Mesendoderm (in vitro differentiated cells): ENCODE data around the gene TRIM8.
"Not testable (repeated sequence)": the region's sequence is repeated elsewhere in the genome, so short reads cannot be mapped to it uniquely, and the experiment has no call there.

ENCODE experiments used
- DNase-seq: peaks from one replicate; pipeline ENCODE4 v3.0.0; 2013
- H2AK5ac ChIP-seq: 2 replicates; pipeline ENCODE4 v1.6.1; 2013; ENCODE audit warnings: low read length, inconsistent platforms
- H2BK120ac ChIP-seq: 2 replicates; pipeline ENCODE4 v1.6.1; 2013; ENCODE audit warnings: low read depth, mild to moderate bottlenecking, low read length, moderate library complexity, mixed read lengths
- H2BK15ac ChIP-seq: replicated peaks from 2 replicates; pipeline ENCODE4 v1.6.1; 2013; ENCODE audit warnings: low read depth, mild to moderate bottlenecking, moderate library complexity
- H2BK5ac ChIP-seq: 2 replicates; pipeline ENCODE4 v1.6.1; 2013; ENCODE audit warnings: low read length, inconsistent platforms
- H3K18ac ChIP-seq: 2 replicates; pipeline ENCODE4 v1.6.1; 2013; ENCODE audit warnings: mild to moderate bottlenecking, low read length, mixed read lengths
- H3K23ac ChIP-seq: one replicate; pipeline ENCODE4 v1.6.1; 2013; ENCODE audit warnings: low read length
- H3K27ac ChIP-seq: 2 replicates; pipeline ENCODE4 v1.5.1; 2013; ENCODE audit warnings: low read depth, mild to moderate bottlenecking, inconsistent platforms, low read length, moderate library complexity
- H3K27me3 ChIP-seq: 2 replicates; pipeline ENCODE4 v1.6.1; 2013; ENCODE audit warnings: low read length, control low read depth, mild to moderate bottlenecking, inconsistent platforms; ENCODE audit not compliant: insufficient read depth, poor library complexity
- H3K36me3 ChIP-seq: 2 replicates; pipeline ENCODE4 v1.6.1; 2013; ENCODE audit warnings: low read length, inconsistent platforms; ENCODE audit not compliant: control insufficient read depth, insufficient read depth
- H3K4ac ChIP-seq: one replicate; pipeline ENCODE4 v1.6.1; 2013; ENCODE audit warnings: low read depth, mild to moderate bottlenecking, low read length, moderate library complexity
- H3K4me1 ChIP-seq: 2 replicates; pipeline ENCODE4 v1.6.1; 2013; ENCODE audit warnings: low read depth, low read length, inconsistent platforms; ENCODE audit not compliant: control insufficient read depth
- H3K4me2 ChIP-seq: 2 replicates; pipeline ENCODE4 v1.6.1; 2013; ENCODE audit warnings: low read length
- H3K4me3 ChIP-seq: 2 replicates; pipeline ENCODE4 v1.5.1; 2013; ENCODE audit warnings: mild to moderate bottlenecking, low read length
- H3K56ac ChIP-seq: one replicate; pipeline ENCODE4 v1.6.1; 2013; ENCODE audit warnings: low read length
- H3K79me1 ChIP-seq: 2 replicates; pipeline ENCODE4 v1.6.1; 2013; ENCODE audit warnings: low read length, inconsistent platforms
- H3K79me2 ChIP-seq: 2 replicates; pipeline ENCODE4 v1.6.1; 2013; ENCODE audit warnings: mild to moderate bottlenecking, low read length; ENCODE audit not compliant: control insufficient read depth, insufficient read depth
- H3K9ac ChIP-seq: 2 replicates; pipeline ENCODE4 v1.6.1; 2013; ENCODE audit warnings: low read length, inconsistent platforms
- H4K5ac ChIP-seq: one replicate; pipeline ENCODE4 v1.6.1; 2013; ENCODE audit warnings: low read length
- H4K8ac ChIP-seq: one replicate; pipeline ENCODE4 v1.6.1; 2013; ENCODE audit warnings: low read depth, mild to moderate bottlenecking, control low read depth, low read length, moderate library complexity
- WGBS: extraction: QIAGEN DNeasy Blood & Tissue Kit; methylation state at CpG from one replicate; pipeline ENCODE4 v1.1.7; 2013; ENCODE audit warnings: low lambda C conversion rate, missing lambda C conversion rate; ENCODE audit not compliant: insufficient coverage; ENCODE audit errors: extremely low coverage; 5-methylcytosine and 5-hydroxymethylcytosine counted together

Gene TRIM8

DNA sequence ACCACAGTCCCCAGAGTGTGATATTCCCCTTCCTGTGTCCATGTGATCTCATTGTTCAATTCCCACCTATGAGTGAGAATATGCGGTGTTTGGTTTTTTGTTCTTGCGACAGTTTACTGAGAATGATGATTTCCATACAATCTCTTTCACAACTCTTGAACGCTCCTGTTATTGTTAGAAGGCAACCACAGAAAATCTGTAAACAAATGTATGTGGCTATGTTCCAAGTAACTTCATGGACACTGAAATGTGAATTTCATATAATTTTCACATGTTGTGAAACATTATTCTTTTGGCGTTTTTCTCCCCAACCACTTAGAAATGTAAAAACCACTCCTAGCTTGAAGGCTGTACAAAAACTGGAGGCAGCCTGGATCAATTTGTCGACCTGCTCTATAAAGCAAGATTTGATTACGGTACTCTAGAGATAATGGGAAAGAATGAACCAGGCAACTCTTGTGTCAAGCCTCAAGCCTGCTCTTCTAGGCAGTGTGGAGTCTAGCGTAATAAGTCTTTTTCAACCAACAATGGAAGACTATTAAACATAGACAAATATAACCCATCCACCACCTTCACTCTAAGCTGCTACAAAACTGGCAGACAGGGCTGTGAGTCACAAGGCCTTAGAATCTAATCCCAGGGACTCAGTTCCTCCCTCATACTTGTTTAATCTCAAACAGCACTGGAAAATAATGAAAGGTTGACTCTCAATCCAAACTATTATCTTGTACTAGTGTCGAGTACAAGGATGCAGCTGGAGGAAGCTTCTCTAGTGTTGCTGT lies 47.2 kb downstream of the TRIM8 start:
- no peak overlapping the region for H3K18ac ChIP-seq
- H3K27ac ChIP-seq, result no peak overlapping the region
- H3K23ac ChIP-seq, result no peak overlapping the region
- no peak overlapping the region for H4K8ac ChIP-seq
- peaks cover 2% of the 10 kb centered on the region for H3K4me1 ChIP-seq
- no peak for DNase-seq
- no CpG with 5 or more reads among the region's 8 CpGs for WGBS
- H3K4me3 ChIP-seq, result no peak overlapping the region
- H3K4me2 ChIP-seq, result no peak overlapping the region
- H3K4ac ChIP-seq, result no peak overlapping the region
- H3K9ac ChIP-seq, result no peak overlapping the region
- H3K36me3 ChIP-seq, result no peaks in the 10 kb centered on the region
- no peak overlapping the region for H4K5ac ChIP-seq
- no peak overlapping the region for H2BK5ac ChIP-seq
- no peaks in the 10 kb centered on the region for H3K79me1 ChIP-seq
- H3K79me2 ChIP-seq, result no peaks in the 10 kb centered on the region
- no peak overlapping the region for H2AK5ac ChIP-seq
- H2BK120ac ChIP-seq, result no peak overlapping the region
- H3K27me3 ChIP-seq, result no peaks in the 10 kb centered on the region
- H3K56ac ChIP-seq, result peak overlapping the region; percentile 30
- no peak overlapping the region for H2BK15ac ChIP-seq

DNA sequence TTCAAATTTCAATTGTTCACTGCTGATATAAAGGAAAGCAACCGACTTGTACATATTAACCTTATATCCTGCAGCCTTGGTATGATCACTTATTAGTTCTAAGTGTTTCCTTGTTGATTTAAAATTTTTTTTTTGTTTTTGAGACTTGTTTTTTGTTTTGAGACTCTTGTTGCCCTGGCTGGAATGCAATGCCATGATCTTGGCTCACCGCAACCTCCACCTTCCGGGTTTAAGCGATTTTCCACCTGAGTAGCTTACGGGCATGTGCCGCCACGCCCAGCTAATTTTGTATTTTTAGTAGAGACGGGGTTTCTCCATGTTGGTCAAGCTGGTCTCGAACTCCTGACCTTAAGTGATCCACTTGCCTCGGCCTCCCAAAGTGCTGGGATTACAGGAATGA lies 51.1 kb downstream of the TRIM8 start:
- H3K27me3 ChIP-seq, H3K36me3 ChIP-seq, H4K5ac ChIP-seq, H3K4me3 ChIP-seq, H2BK5ac ChIP-seq, H2AK5ac ChIP-seq, H3K4me1 ChIP-seq, H3K79me1 ChIP-seq, H3K27ac ChIP-seq, H3K79me2 ChIP-seq, H3K9ac ChIP-seq, H3K23ac ChIP-seq, H2BK15ac ChIP-seq, H3K18ac ChIP-seq, H2BK120ac ChIP-seq, H3K4me2 ChIP-seq, H4K8ac ChIP-seq, H3K56ac ChIP-seq, H3K4ac ChIP-seq, DNase-seq: not testable (repeated sequence)
- WGBS, result no CpG with 5 or more reads among the region's 10 CpGs

DNA sequence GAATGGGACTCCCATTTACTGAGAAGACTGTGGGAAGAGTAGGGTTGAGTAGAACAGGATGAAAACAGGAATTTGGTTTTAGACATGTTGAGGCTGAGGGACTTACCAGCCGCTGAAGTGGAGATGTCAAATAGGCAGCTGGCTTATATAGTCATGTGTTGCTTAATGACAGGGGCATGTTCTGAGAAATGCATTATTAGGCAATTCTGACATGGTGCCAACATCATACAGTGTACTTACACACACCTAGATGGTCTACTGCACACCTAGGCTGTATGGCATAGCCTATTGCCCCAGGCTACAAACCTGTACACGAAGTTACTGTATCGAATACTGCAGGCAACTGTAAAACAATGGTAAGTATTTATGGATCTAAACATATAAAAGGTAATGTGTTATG lies 52.5 kb downstream of the TRIM8 start:
- H3K79me2 ChIP-seq, result no peaks in the 10 kb centered on the region
- no CpG with 5 or more reads among the region's 3 CpGs for WGBS

DNA sequence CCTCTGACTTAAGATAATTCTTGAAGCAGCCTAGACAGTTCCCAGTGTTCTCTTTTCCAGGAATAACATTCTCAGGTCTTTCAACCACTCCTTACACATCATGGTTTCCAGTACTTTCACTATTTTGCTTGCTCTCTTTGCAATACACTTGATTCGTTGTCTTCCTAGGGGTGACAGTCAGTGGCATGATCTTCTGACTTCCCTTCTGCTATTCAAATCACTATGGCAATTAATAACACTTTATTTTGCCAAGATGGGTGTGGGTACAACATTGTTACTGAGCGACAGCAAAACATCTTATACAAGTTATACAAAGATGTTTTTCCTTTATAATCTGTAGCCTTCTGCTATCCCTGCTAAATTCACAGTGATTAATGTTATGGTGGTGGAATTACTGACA lies 54.6 kb downstream of the TRIM8 start:
- no peak overlapping the region for H3K4me3 ChIP-seq
- no peaks in the 10 kb centered on the region for H3K79me1 ChIP-seq
- H2AK5ac ChIP-seq, result no peak overlapping the region
- H2BK15ac ChIP-seq, result no peak overlapping the region
- H3K18ac ChIP-seq, result no peak overlapping the region
- H3K4ac ChIP-seq, result no peak overlapping the region
- H3K56ac ChIP-seq, result no peak overlapping the region
- H3K4me2 ChIP-seq, result no peak overlapping the region
- H2BK5ac ChIP-seq, result no peak overlapping the region
- H2BK120ac ChIP-seq, result no peak overlapping the region
- H3K79me2 ChIP-seq, result no peaks in the 10 kb centered on the region
- no peak overlapping the region for H3K23ac ChIP-seq
- no peak overlapping the region for H4K5ac ChIP-seq
- no peak overlapping the region for H3K27ac ChIP-seq
- H3K36me3 ChIP-seq, result peaks cover 3% of the 10 kb centered on the region
- H4K8ac ChIP-seq, result no peak overlapping the region
- no peak for DNase-seq
- H3K4me1 ChIP-seq, result no peaks in the 10 kb centered on the region
- no peak overlapping the region for H3K9ac ChIP-seq
- H3K27me3 ChIP-seq, result no peaks in the 10 kb centered on the region
- no CpG with 5 or more reads among the region's 2 CpGs for WGBS

More for the DNA sequence above, 52.5 kb downstream of the TRIM8 start:
- no peak for DNase-seq
- Histone ChIP-seq H3K4me3 (no peak overlapping the region), H2AK5ac (no peak overlapping the region), H3K4ac (no peak overlapping the region), H2BK5ac (no peak overlapping the region), H2BK120ac (no peak overlapping the region), H3K9ac (no peak overlapping the region), H3K56ac (no peak overlapping the region), H3K36me3 (peaks cover 3% of the 10 kb centered on the region), H3K27ac (no peak overlapping the region), H4K5ac (no peak overlapping the region), H3K27me3 (no peaks in the 10 kb centered on the region), H3K4me2 (no peak overlapping the region), H3K4me1 (peaks cover under 1% of the 10 kb centered on the region), H4K8ac (no peak overlapping the region), H3K79me1 (no peaks in the 10 kb centered on the region), H3K18ac (no peak overlapping the region), H2BK15ac (no peak overlapping the region), H3K23ac (no peak overlapping the region)

DNA sequence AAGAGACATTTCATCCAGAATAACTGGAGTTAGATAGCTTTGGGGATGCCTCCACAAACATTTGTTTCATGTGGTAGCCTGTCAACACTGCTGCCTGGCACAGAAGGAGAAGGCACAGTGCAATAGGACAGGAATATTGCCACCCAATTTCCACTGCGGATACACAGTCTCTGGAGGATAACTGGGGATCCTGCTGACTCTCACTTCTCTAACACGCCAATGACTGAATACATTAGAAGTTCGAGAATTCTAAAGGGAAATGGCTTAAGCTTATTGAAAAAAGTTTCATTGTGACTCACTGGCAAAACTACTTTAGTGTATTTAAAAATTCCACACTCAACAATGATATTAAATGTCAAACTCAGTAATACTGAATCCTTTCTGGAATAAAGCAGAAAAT lies 57.0 kb downstream of the TRIM8 start:
- no peak overlapping the region for H2BK15ac ChIP-seq
- H3K4me3 ChIP-seq, result no peak overlapping the region
- H3K56ac ChIP-seq, result no peak overlapping the region
- no peak overlapping the region for H3K23ac ChIP-seq
- H3K27ac ChIP-seq, result no peak overlapping the region
- no peak for DNase-seq
- no peaks in the 10 kb centered on the region for H3K4me1 ChIP-seq
- H3K79me1 ChIP-seq, result no peaks in the 10 kb centered on the region
- H3K18ac ChIP-seq, result no peak overlapping the region
- H3K79me2 ChIP-seq, result no peaks in the 10 kb centered on the region
- no peak overlapping the region for H4K5ac ChIP-seq
- H3K4ac ChIP-seq, result no peak overlapping the region
- H2BK120ac ChIP-seq, result no peak overlapping the region
- no peak overlapping the region for H3K9ac ChIP-seq
- H4K8ac ChIP-seq, result no peak overlapping the region
- no peak overlapping the region for H2BK5ac ChIP-seq
- WGBS, result no CpG with 5 or more reads among the region's 3 CpGs
- peaks cover 3% of the 10 kb centered on the region for H3K36me3 ChIP-seq
- no peak overlapping the region for H3K4me2 ChIP-seq
- H2AK5ac ChIP-seq, result no peak overlapping the region
- no peaks in the 10 kb centered on the region for H3K27me3 ChIP-seq

DNA sequence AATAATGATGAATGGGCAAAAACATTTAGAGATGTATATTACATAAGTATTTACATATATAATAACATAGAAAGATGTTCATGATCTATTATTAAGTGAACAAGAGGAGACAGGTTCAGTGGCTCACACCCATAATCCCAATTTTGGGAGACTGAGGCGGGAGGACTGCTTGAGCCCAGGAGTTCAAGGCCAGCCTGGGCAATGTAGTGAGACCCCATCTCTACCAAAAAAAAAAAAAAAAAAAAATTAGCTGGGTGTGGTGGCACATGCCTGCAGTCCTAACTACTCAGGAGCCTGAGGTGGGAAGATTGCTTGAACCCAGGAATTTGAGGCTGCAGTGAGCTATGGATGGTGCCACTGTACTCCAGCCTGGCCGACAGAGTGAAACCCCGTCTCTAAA lies 57.5 kb downstream of the TRIM8 start:
- Histone ChIP-seq H3K18ac (no peak overlapping the region), H2BK15ac (no peak overlapping the region), H4K5ac (no peak overlapping the region), H3K79me2 (no peaks in the 10 kb centered on the region), H3K4ac (no peak overlapping the region), H3K9ac (no peak overlapping the region), H2BK5ac (no peak overlapping the region), H3K4me2 (no peak overlapping the region), H2BK120ac (no peak overlapping the region), H3K56ac (no peak overlapping the region), H3K36me3 (peaks cover 3% of the 10 kb centered on the region), H2AK5ac (no peak overlapping the region), H4K8ac (no peak overlapping the region), H3K27ac (no peak overlapping the region), H3K23ac (no peak overlapping the region), H3K27me3 (no peaks in the 10 kb centered on the region), H3K4me1 (no peaks in the 10 kb centered on the region), H3K4me3 (no peak overlapping the region), H3K79me1 (no peaks in the 10 kb centered on the region)
- no CpG with 5 or more reads among the region's 3 CpGs for WGBS
- DNase-seq, result no peak
